Transverse colon (tissue), 4 donors: ENCODE results near the gene CHSY3. TPM values are rescaled to one million over a fixed set of nuclear protein-coding genes. Genes with fewer than 3 reads are reported as not detected.

Experiments
- DNase-seq: peaks from one replicate; pipeline ENCODE4 v3.0.0-alpha.2; 2019
- H3K27ac ChIP-seq, 4 donors: fragments of 200-600 bp; sonication (generic); 2 replicates each; pipeline ENCODE4 v1.5.1; 2016 to 2018; ENCODE audit warnings: inconsistent platforms in 4 of 4
- H3K27me3 ChIP-seq: fragments of 200-600 bp; sonication (generic); 2 replicates; pipeline ENCODE4 v1.5.1; 2017; ENCODE audit warnings: inconsistent platforms
- H3K36me3 ChIP-seq, 4 donors: fragments of 200-600 bp; sonication (generic); 2 replicates each; pipeline ENCODE4 v1.5.1; 2017 to 2019; ENCODE audit warnings: inconsistent platforms in 4 of 4
- H3K4me1 ChIP-seq, 4 donors: fragments of 200-600 bp; sonication (generic); 2 replicates each; pipeline ENCODE4 v1.5.1; 2017 to 2020; ENCODE audit warnings: inconsistent platforms in 4 of 4
- H3K4me3 ChIP-seq, 4 donors: fragments of 200-600 bp; sonication (generic); 1 replicate in 1 of 4; 2 replicates in 3 of 4; pipeline versions ENCODE4 v1.5.1 to v1.6.1; 2017 to 2019; ENCODE audit warnings: inconsistent platforms in 4 of 4
- H3K9me3 ChIP-seq, 2 donors: fragments of 200-600 bp; sonication (generic); 2 replicates each; pipeline ENCODE4 v1.5.1; 2017 to 2019; ENCODE audit warnings: inconsistent platforms in 2 of 2
- CTCF ChIP-seq, 5 experiments: fragments of 200-600 bp in 3 of 5; fragments of 450-650 bp in 2 of 5; sonication (generic) in 3 of 5; IDR thresholded peaks; 1 replicate in 2 of 5; 2 replicates in 3 of 5; pipeline ENCODE4 v1.5.1; 2016 to 2017; ENCODE audit warnings: antibody characterized with exemption in 5 of 5, inconsistent platforms in 3 of 5, mild to moderate bottlenecking in 2 of 5, moderate library complexity in 1 of 5
- EP300 ChIP-seq: sonication (generic); formaldehyde crosslinking; IDR thresholded peaks from one replicate; pipeline ENCODE4 v1.6.1; 2017; ENCODE audit warnings: antibody characterized with exemption, low read depth
- POLR2A ChIP-seq: fragments of 450-650 bp; IDR thresholded peaks from one replicate; pipeline ENCODE4 v1.6.1; 2016; ENCODE audit warnings: antibody characterized with exemption, mild to moderate bottlenecking, moderate library complexity
- POLR2AphosphoS5 ChIP-seq, 3 donors: sonication (generic); formaldehyde crosslinking; IDR thresholded peaks; one replicate each; pipeline ENCODE4 v1.6.1; 2016; ENCODE audit warnings: antibody characterized with exemption in 3 of 3
- WGBS, 2 donors: methylation state at CpG; one replicate each; pipeline ENCODE4 v1.1.5; 2018; ENCODE audit warnings: low coverage in 1 of 2; 5-methylcytosine and 5-hydroxymethylcytosine counted together
- in situ Hi-C, 4 donors: fragments of 200-750 bp; cut with MboI; loops; one replicate each; pipeline versions ENCODE4 v1.15.0 to v1.15.1; 2017; ENCODE audit warnings: low sequenced_read_pairs in 3 of 4, low pct_ligation_motif_present in 1 of 4, low pct_unique_long_range_greater_than_20kb in 1 of 4
- intact Hi-C: fragments of 100-400 bp; cut with DNase I; formaldehyde crosslinking; loops from one replicate; pipeline ENCODE4 v1.15.1; 2023; ENCODE audit warnings: low total_unique reads
- total RNA-seq, 4 donors: library from RNA; depleted of rRNA; stranded (reverse); fragments of >200 nt; gene quantifications; one replicate each; pipeline ENCODE4 v1.1.0, GENCODE V29; 2016

The CHSY3 gene
- total RNA-seq, 4 donors from 2014 or later = 0.27 to 0.79 (median 0.49) TPM

- no peak overlapping the region for H3K4me3 ChIP-seq
- in situ Hi-C loops = no loop called here
- intact Hi-C loops = no loop called here
- H3K27ac ChIP-seq = no peak overlapping the region
- H3K4me1 ChIP-seq = peaks cover 0 to 2% (median 0%) of the 10 kb centered on the region in 4 donors
- H3K9me3 ChIP-seq = no peaks in the 10 kb centered on the region
- TF ChIP-seq EP300 (no peak), POLR2A (no peak), POLR2AphosphoS5 (IDR thresholded peaks at IDR 0.05) (no peak), CTCF (IDR thresholded peaks at IDR 0.05) (no peak)
- no peak for DNase-seq
- H3K27me3 ChIP-seq = no peaks in the 10 kb centered on the region
- no peaks in the 10 kb centered on the region for H3K36me3 ChIP-seq
- 40 to 44% methylated on average over 2 of the region's 2 CpGs for WGBS, 2 donors
These were observed 161.4 kb downstream of the CHSY3 start for GRCh38 chr5:130065617-130066016.

GRCh38 chr5:130066644-130067043 lies 162.4 kb downstream of the CHSY3 start:
- Histone ChIP-seq H3K9me3 (no peaks in the 10 kb centered on the region), H3K4me3 (no peak overlapping the region), H3K36me3 (no peaks in the 10 kb centered on the region), H3K4me1 (peaks cover 0 to 2% (median 0%) of the 10 kb centered on the region in 4 donors), H3K27me3 (no peaks in the 10 kb centered on the region), H3K27ac (no peak overlapping the region)
- intact Hi-C loops (no loop called here), in situ Hi-C loops (no loop called here)
- TF ChIP-seq EP300 = no peak
- DNase-seq = no peak
- WGBS, 2 donors = 82 to 83% methylated on average over 2 to 3 of the region's 3 CpGs

- no peak for DNase-seq
- in situ Hi-C loops (no loop called here), intact Hi-C loops (no loop called here)
- H3K4me3 ChIP-seq = no peak overlapping the region
- H3K27me3 ChIP-seq = no peaks in the 10 kb centered on the region
- H3K4me1 ChIP-seq = peaks cover 0 to 2% (median 0%) of the 10 kb centered on the region in 4 donors
- H3K9me3 ChIP-seq = no peaks in the 10 kb centered on the region
- no peaks in the 10 kb centered on the region for H3K36me3 ChIP-seq
- no peak for TF ChIP-seq POLR2A
- no peak for TF ChIP-seq EP300
- TF ChIP-seq CTCF (IDR thresholded peaks at IDR 0.05) = no peak
- TF ChIP-seq POLR2AphosphoS5 (IDR thresholded peaks at IDR 0.05) = no peak
- H3K27ac ChIP-seq = no peak overlapping the region
These were observed 163.1 kb downstream of the CHSY3 start for GRCh38 chr5:130067364-130067763.

- H3K9me3 ChIP-seq = no peaks in the 10 kb centered on the region
- no peaks in the 10 kb centered on the region for H3K27me3 ChIP-seq
- no peak for DNase-seq
- 79 to 90% methylated on average over 1 of the region's 1 CpG for WGBS, 2 donors
- peaks cover 0 to 2% (median 0%) of the 10 kb centered on the region in 4 donors for H3K4me1 ChIP-seq
- in situ Hi-C loops (no loop called here), intact Hi-C loops (no loop called here)
- TF ChIP-seq POLR2AphosphoS5 (IDR thresholded peaks at IDR 0.05) = no peak
- TF ChIP-seq EP300 = no peak
- no peak for TF ChIP-seq POLR2A
- no peak for TF ChIP-seq CTCF (IDR thresholded peaks at IDR 0.05)
- no peak overlapping the region for H3K4me3 ChIP-seq
- H3K36me3 ChIP-seq = no peaks in the 10 kb centered on the region
- H3K27ac ChIP-seq = no peak overlapping the region
These were observed 163.8 kb downstream of the CHSY3 start for GRCh38 chr5:130068101-130068500.

GRCh38 chr5:130068988-130069387 lies 164.7 kb downstream of the CHSY3 start:
- in situ Hi-C loops (no loop called here), intact Hi-C loops (no loop called here)
- no peak overlapping the region for H3K27ac ChIP-seq
- TF ChIP-seq EP300 (no peak), CTCF (IDR thresholded peaks at IDR 0.05) (no peak), POLR2A (no peak), POLR2AphosphoS5 (IDR thresholded peaks at IDR 0.05) (no peak)
- H3K9me3 ChIP-seq = no peaks in the 10 kb centered on the region
- no peak for DNase-seq
- no peaks in the 10 kb centered on the region for H3K36me3 ChIP-seq
- no peak overlapping the region for H3K4me3 ChIP-seq
- peaks cover 0 to 2% (median 0%) of the 10 kb centered on the region in 4 donors for H3K4me1 ChIP-seq
- H3K27me3 ChIP-seq = no peaks in the 10 kb centered on the region
- WGBS, 2 donors = 77 to 83% methylated on average over 1 of the region's 1 CpG
